CD4-positive, alpha-beta T cell treated with Interleukin-6 at 100 ng/mL for 8 hours (primary cell): Measurements from ENCODE around the gene TBC1D10B.

ENCODE experiments used
- DNase-seq: peaks from one replicate; pipeline ENCODE4 v3.0.0-alpha.2; 2020; ENCODE audit warnings: mixed read lengths, low spot score

Gene TBC1D10B

DNA sequence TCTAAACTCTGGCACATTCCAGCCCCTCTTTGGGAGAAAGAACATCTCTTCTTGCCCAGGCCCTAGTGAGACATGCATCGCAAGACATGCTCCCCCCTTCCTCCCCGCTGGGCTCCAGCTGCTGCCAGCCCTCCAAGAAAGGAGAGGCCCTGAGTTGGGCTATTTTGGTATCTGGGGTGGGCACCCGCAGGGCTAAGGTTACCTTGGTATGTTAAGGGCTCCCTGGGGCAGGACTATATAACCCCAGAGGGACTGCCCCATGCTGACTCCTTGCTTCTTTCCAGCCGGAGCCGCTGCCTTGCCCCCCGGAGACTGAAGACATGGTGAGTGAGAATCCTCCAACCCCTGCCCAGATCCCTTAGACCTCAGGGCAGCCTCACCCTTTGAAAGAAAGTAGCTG is 4.2 kb upstream of the TBC1D10B start, which contains the start of gene MYL11:
MYL11 (plus strand) TSS at position 265 of the 400 bp plus-strand sequence; CDS start at position 321, 56 bp downstream.
- no peak for DNase-seq

DNA sequence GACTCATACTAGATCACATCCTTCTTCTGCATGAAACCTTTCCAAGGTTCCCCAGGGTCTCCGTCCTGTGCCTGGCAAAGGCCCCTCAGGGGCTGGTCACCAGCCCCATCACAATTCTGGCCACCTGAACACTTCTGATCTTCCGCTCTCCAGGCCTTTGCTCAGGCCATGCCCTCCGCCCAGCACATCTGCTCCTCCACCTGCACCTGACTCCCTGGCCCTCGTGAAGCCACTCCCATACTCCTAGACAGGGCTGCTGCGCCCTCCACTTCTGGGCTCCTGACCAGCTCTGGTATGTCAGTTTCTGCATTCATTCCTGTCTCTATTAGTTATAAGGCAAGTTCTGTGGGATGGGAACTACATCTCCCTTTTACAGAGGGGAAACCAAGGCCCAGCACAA is 2.4 kb upstream of the TBC1D10B start:
- no peak for DNase-seq

DNA sequence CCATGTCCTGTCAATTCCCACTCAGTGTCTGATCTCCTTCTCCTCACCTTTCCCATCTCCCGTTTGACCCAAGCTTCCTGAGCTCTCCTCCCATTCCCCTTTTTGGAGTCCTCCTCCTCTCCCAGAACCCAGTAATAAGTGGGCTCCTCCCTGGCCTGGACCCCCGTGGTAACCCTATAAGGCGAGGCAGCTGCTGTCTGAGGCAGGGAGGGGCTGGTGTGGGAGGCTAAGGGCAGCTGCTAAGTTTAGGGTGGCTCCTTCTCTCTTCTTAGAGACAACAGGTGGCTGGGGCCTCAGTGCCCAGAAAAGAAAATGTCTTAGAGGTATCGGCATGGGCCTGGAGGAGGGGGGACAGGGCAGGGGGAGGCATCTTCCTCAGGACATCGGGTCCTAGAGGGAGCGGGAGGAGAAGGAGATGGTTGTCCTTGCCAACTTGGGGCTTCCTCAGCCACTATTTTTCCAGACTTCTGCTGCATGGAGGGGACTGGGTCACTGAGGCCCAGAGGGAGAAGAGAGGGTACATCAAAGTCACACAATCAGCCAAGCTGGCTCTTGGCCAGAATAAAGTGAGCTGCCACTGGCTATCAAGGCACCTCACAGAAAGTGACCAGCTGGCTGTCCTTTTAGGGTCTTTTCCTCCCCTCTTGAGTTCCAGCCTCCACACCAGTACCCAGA is 1.9 kb upstream of the TBC1D10B start:
- no peak for DNase-seq

GRCh38 chr16:30371248-30371816 is 1.0 kb upstream of the TBC1D10B start:
- DNase-seq: no peak

DNA sequence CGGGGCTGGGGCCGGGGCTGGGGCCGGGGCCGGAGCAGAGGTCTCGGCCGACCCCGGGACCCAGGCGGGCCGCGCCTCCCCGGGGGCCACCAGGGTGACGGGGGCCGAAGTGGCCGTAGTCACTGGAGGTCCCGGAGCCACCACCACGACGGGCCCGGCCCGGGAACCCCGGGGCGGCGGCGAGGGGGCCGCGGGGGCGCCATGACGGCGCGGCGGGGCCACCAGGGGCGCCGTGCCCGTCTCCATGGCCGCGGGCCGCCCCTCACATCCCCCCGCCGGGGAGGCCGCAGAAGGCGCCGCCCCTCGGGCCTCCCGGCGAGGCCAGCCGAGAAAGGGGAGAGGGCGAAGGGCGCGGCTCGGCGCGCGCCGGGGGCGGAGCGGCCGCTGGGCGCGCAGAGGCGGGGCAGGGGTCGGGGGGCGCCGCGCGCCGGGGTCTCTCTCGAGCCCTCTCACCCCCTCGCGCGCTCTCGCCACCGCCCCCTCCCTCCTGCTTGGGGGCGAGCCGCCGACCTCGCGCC is 297 bp downstream of the TBC1D10B start:
- no peak for DNase-seq

DNA sequence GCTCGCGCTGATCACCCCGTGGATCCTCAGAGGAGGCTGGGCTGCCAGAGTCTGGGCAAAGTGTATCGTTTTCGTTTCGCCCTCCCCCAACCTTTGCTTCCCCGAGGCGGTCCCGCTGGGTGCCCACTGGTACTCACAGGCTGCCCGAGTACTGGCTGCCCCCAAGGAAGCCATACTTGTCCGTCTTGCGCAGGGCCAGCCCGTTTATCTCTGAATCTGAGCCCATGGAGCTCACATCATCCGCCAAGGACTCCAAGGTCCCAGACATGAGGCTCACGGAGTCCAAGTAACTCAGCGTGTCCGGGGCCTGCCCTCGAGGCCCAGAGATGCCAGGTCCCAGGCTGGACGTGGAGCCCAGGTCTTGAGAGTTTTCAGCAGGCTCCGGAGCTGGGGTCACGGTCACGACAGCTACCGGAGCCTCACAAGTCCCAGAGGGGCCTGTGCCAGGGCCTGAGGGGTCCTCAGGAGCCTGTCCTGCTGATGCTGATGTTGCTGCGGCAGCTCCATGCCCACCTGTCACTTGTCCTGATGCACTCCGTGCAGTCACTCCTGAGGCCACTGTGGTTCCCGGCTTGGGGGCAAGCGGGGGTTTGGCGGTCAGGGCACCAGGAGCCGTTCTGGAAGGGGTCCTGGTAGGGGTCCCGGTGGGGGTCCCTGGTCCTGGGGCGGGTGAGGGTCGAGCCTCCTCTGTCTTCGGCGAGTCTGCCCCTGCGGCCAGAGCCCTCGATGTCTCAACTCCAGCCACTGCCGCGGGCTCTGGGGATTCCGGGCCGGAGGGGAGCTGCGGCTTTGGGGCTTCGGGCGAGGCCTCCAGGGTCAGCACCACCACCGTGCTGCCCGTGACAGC is 980 bp downstream of the TBC1D10B start:
- DNase-seq: no peak

DNA sequence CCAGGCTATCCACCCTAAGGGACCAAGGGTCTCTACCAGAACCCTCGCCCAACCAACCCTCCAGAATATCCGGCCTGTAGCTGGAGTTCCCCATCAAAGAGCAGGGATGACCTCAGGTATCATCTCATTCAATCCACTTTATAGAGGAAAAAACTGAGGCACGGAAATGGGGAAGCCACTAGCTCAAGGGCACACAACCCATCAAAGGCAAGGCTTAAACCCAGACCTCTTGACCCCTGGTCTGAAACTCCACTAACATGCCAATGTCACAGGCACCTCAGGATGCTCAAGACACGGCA is 1.6 kb downstream of the TBC1D10B start:
- DNase-seq: no peak

DNA sequence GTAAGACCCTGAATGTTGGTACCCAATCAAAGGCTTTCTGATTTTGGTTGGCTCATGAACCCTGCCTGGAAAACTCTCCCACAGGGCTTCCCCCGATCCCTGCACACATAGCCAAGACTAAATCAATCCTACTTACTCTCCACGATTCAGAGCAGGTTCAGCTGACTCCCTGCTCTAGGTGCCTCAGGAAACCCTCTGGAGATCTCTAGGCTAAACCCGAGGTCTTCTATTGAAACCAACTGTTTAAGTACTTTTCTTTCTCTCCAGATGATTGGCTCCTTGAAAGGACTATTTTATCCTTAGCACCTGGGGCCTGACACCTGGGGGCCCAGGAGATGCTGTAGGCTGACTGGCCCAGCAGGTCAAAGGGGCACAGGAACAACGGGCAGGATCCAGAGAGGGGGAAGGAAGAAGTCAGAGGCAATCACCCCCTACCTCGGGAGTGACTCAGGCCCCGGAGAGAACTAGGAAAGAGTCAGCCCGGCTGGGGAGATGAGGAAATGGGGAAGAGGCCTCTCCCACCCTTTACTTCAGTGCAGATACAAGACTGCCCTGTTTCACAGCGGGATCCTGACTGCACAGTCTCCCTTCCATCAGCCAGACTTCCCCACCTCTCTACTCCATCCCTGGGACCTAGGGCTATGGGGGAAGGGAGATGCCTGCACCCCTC is 2.0 kb downstream of the TBC1D10B start:
- no peak for DNase-seq

DNA sequence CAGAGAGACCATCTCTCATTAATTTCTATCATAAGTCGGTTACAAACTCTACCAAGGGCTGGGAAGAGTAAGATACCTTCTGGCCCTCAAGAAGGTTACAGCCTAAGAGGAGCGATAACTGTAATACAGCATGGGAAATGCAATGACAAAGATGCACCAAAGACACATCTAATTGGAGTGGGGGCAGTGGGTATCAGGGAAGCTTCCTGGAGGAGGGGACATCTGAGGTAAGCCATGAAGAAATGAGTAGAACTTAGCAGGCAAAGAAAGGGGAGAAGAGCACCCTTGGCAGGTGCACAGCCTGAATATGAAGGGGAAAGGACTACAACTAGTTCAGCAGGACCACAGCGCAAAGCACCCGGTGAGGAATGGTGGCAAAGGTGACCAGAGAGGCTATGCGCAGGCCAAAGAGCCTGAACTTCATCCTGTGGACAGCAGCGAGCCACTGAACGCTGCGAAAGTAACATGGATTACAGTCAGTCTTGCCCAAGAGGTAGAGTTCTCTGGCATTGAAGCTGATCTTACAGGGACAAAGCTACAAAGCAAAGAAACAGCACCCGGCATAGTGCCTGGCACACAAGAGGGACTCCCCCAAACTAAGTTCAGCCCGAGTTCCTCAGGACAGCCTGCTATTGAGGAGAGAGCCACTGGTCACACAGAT is 2.8 kb downstream of the TBC1D10B start:
- no peak for DNase-seq

GRCh38 chr16:30366511-30366910 is 3.8 kb downstream of the TBC1D10B start:
- no peak for DNase-seq

GRCh38 chr16:30365200-30365599 is 5.1 kb downstream of the TBC1D10B start:
- DNase-seq: no peak

DNA sequence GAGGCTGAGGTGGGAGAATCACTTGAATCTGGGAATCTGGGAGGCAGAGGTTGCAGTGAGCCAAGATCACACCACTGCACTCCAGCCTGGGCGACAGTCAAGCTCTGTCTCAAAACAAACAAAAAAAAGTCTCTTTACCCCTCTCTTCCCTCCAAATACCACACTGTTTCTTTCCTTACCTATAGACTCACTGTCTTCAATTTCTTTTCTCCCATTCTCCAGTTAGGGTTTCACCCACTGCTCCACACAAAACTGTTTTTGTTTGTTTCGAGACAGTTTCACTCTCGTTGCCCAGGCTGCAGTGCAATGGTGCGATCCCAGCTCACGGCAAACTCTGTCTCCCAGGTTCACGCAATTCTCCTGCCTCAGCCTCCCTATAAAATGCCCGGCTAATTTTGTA is 9.1 kb downstream of the TBC1D10B start:
- no peak for DNase-seq

GRCh38 chr16:30359871-30360170 is 10.5 kb downstream of the TBC1D10B start:
- no peak for DNase-seq

DNA sequence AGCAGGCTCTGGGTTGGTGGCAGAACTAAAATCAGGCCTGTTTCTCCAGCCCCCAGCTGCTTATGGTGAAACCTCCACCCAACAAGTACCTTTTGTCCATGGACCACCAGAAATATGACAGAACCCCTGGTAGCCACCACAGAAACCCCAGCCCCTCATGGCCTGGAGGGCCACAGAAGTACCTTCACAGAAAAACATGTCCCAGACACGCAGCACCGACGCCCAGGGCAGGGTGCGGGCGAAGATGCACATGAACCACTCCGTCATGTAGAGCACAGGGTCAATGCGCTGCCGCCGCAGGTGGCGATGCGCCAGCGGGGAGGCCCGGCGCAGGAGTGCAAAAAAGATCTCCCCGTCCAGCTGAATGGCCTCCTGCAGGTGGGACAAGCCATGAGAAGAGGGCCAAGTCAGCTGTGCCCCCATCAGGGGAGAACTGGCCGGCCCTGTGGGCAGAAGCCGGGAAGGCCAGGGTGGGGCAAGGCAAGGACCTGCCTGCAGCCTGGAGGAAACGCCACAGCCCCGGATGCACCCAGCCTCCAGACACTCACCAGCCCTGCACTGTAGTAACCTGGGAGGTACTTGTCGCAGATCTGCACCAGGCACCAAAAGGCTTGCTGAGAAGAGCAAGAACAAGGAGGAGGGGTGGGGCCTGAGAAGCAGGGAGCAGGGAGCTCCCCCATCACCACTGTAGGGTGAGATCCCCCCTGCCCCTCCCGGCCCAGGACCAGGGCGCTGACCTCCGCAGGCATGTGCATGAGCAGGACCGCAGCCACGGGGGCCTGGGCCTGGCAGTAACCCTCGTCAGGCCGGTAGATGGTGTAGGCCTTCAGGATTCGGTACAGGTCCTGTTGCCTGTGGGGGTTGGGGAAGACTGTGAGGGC is 11.1 kb downstream of the TBC1D10B start:
- DNase-seq: no peak

DNA sequence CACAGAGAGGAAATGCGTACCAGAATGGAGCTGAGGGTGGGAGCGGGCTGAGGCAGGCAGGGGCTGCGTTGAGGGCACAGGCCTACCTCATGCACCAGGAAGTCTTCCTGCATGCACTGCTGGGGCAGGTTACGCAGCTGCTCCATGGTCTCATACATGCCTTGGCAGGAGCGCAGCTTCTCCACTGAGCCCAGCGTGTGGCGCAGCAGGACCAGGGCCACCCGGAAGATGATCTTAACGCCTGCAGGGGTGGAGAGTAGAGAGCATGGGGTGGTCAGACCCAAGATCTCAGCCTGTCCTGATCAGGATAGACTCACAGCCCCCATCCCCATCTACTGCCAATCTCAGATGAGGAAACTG is 11.7 kb downstream of the TBC1D10B start:
- no peak for DNase-seq

DNA sequence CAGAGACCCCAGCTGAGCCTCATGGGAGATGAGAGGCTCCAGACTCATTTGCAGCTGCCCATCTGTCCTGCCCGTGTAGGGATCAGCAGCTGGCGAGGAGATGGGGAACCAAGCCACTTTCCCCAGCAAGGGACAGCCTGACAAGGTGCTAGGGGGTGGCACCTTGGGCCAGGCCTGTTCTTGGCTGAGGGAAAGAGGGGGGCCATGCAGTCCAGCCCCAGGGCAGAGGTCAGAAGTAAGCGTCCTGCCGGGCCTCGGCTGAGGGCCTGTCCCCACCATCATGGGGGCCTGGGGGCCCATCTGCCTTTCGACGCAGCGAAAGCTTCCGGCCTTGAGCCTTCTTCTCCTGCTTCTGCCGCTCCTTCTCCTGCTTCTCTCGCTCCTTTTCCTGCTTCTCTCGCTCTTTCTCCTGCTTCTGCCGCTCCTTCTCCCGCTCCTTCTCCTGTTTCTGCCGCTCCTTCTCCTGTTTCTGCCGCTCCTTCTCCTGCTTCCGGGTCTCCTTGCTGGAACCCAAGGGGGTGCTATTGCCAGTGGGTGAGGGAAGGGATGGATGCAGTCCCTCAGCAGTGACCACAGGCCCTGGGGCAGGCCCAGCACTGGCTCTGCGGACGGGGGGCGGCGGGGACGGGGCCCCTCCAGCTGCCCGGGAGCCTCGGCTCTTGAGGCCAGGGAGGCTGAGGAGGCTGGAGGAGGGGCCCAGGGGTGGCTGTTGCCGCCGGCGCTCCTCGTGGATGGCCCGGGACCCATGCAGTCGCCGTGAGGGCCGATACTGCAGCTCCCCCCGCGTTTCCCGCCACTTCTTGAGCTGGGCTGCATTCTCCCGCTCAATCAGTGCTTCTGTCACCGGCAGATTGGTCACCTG is 12.3 kb downstream of the TBC1D10B start:
- DNase-seq: no peak

GRCh38 chr16:30357085-30357714 is 13.1 kb downstream of the TBC1D10B start:
- no peak for DNase-seq

DNA sequence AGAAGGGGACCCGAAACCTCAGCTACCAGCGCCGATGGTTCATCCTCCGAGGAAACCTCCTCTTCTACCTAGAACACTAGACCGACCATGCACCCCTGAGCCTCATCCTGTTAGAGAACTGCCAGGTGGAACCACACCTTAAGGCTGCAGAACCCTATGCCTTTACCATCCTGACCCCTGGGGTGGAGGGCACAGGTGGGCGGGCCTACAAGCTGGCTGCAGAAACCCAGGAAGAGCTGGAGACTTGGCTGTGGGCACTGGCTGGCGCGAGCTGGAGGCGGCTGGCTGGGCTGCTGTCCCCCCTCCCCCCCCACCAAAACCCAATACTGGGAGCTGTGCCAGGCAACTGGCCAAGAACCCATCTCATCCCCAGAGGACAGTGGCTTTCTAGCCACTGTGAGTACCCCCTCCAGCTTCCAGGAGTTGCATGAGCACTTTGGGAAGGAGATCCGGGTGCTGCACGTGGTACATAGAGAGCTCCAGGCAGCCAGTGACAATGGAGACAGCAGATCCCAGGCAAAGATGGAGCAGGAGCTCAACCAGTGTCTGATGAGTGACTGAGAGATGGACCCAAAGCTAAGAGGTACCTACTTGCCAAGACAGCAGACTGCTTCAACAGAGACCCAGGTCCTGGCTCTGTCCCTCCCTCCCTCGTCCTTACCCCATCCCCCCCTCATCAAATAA is 13.8 kb downstream of the TBC1D10B start:
- DNase-seq: no peak

- DNase-seq: no peak
These were observed 14.4 kb downstream of the TBC1D10B start for GRCh38 chr16:30355954-30356308.
